Measurements from ENCODE around the gene DENND1A. TPM values are rescaled to one million over a fixed set of nuclear protein-coding genes. Genes with fewer than 3 reads are reported as not detected.

DENND1A gene
- total RNA-seq, 2 experiments from 2014 or later: 12.2 to 14.5 TPM

DNA sequence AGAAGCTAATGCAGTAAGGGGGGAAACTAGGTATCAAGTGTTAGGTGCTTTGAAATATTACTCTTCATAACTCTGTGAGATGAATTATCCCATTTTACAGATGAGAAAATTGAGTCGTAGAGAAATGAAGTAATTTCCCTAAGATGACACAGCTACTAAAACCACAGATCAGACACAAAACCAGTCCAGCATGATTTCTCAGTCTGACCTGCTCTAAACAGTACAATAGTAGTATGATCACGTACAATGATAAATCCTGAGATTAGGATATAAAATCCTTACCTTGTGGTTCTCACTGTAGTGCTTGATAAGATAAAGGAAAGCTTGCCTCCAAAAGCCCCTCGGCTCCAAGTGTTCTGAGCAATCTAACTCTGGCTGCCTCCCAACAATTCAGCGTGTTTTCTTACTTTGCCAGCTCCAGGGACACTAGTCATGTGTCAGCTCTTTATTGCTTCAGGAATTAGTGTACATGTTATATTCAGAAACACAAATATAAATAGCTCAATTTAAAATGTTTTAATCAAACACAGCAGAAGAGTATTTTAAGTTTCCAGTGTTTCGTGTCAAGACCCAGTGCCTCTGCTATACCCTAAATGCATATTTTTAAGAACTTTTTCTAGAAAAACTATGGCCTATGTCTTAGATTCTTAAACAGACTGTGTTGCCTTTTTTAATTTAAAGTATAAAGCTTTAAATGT, 243.6 kb downstream of the DENND1A start:
- H3K9me3 Mint-ChIP-seq (ENCODE audit: low read depth): no peaks in the 10 kb centered on the region
- DNase-seq (no peak), ATAC-seq (no peak)
- no peaks in the 10 kb centered on the region for H3K36me3 Mint-ChIP-seq
- no peaks in the 10 kb centered on the region for H3K27me3 Mint-ChIP-seq
- H3K4me3 Mint-ChIP-seq: no peak overlapping the region
- CTCF ChIA-PET: interaction anchor here (1.3 kb wide), 1 partner anchor 143 kb away, joined by 5 read pairs; no protein-coding TSS in a partner anchor
- H3K4me1 Mint-ChIP-seq: peaks cover 10% of the 10 kb centered on the region
- no peak overlapping the region for H3K27ac Mint-ChIP-seq

DNA sequence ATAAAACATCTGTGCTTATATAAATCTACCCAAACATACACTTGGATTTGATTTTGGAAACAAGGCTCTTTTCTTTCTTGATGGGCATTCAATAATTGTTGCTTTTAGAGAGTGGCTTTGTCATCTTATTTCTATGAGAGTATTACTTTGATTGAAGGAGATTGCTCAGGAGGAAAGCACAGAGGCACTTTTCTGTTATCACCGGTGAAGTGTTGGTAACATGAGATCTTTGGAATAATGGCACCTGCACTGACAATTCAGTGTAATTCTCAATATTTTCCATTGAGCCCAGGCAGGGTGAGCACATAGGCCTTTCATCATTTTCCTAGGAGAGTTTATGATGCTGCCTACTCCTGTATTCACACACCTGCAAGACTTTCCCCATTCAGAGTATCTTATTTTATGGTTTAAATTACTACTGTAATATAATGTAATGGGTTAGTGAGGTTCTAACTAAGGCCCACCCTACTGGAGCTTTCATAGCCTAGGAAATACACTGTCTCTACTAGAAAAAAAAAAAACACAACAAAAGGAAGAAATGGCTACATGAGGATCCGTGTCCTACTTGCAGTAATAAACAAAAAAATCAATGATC, 244.3 kb downstream of the DENND1A start:
- H3K4me3 Mint-ChIP-seq: no peak overlapping the region
- no peaks in the 10 kb centered on the region for H3K36me3 Mint-ChIP-seq
- DNase-seq (no peak), ATAC-seq (no peak)
- H3K27me3 Mint-ChIP-seq: no peaks in the 10 kb centered on the region
- no peaks in the 10 kb centered on the region for H3K9me3 Mint-ChIP-seq (ENCODE audit: low read depth)
- CTCF ChIA-PET: no interaction called here
- H3K27ac Mint-ChIP-seq: no peak overlapping the region
- H3K4me1 Mint-ChIP-seq: peaks cover 10% of the 10 kb centered on the region

DNA sequence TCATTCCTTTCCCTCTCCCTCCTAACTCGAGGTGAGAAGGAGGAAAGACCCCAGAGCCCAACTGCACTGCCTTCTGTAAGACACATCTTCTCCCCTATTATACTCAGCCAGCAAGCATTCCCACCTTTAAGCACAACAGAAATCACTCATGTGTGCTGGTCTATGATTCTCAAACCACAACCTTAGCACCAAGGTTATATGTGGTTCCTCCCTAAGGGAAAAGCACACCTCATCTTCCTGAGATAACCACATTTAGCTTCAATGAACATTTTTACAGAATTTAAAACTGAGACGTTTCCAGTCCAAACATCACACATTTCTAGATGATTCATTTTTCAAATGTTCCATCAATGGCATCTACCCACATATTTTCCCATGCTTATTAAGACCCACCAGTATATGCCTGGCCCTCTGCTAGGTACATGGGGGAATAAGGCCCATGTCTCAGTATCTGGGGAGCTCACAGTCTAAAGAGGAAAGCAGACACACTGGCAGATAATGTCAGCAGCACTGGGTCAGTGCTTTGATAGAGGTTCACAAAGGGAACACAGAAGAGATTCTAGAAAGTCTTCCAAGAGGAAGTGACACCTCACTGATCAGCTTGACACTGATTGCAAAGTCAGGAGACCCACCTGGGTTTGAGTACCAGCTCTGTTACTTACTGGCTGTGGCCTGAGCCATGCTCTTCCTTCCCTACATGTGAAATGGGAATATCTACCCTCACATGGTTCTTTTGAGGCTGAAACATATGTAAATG, 245.4 kb downstream of the DENND1A start:
- DNase-seq (no peak), ATAC-seq (no peak)
- no peaks in the 10 kb centered on the region for H3K9me3 Mint-ChIP-seq (ENCODE audit: low read depth)
- H3K4me1 Mint-ChIP-seq: peaks cover 13% of the 10 kb centered on the region
- no peak overlapping the region for H3K27ac Mint-ChIP-seq
- no peaks in the 10 kb centered on the region for H3K27me3 Mint-ChIP-seq
- H3K4me3 Mint-ChIP-seq: no peak overlapping the region
- CTCF ChIA-PET: no interaction called here
- H3K36me3 Mint-ChIP-seq: no peaks in the 10 kb centered on the region

DNA sequence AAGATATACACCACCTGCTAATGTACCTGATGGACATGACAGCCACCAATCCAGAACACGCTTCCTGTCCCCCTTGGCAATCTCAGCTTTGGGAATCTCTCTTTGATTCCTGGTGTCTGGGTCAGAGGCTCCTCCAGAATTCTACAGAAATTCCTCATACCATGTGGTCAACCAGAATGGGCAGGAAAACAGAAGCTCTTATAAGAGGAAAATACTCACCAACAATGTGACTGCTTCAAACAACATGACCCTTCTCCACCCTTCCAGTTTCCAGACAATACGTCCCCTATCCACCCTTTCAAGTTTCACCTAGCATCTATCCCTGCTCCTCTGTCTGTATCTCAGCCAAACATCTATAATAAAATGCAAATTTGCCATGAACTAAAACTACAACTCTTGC, 247.2 kb downstream of the DENND1A start:
- ATAC-seq: no peak
- Mint-ChIP-seq H3K4me1 (peaks cover 23% of the 10 kb centered on the region), H3K4me3 (no peak overlapping the region), H3K27ac (no peak overlapping the region), H3K9me3 (ENCODE audit: low read depth) (no peaks in the 10 kb centered on the region), H3K27me3 (no peaks in the 10 kb centered on the region), H3K36me3 (no peaks in the 10 kb centered on the region)
- DNase-seq: no peak
- CTCF ChIA-PET: no interaction called here

DNA sequence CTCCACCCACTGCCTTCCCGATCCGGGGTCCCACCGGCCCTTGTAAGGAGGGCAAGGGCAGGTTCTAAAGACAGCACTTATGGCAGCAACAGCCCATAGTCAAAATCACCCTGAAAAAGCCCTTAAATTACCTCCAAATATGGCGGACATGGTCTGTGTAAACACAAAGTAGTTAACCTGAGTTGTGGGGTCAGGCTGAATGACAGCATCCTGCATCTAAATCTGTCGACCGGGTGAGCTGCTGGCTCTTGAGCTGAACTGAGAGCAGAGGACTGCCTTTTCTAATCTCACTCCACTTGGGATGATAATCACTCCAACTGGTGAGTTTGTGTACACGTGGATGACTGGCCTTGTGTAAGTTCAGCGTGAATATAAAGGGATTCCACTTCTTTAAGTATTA, 249.6 kb downstream of the DENND1A start:
- H3K27ac Mint-ChIP-seq: no peak overlapping the region
- CTCF ChIA-PET: no interaction called here
- no peaks in the 10 kb centered on the region for H3K27me3 Mint-ChIP-seq
- H3K9me3 Mint-ChIP-seq (ENCODE audit: low read depth): no peaks in the 10 kb centered on the region
- no peaks in the 10 kb centered on the region for H3K36me3 Mint-ChIP-seq
- no peak for DNase-seq
- no peak for ATAC-seq
- H3K4me1 Mint-ChIP-seq: peaks cover 23% of the 10 kb centered on the region
- no peak overlapping the region for H3K4me3 Mint-ChIP-seq

DNA sequence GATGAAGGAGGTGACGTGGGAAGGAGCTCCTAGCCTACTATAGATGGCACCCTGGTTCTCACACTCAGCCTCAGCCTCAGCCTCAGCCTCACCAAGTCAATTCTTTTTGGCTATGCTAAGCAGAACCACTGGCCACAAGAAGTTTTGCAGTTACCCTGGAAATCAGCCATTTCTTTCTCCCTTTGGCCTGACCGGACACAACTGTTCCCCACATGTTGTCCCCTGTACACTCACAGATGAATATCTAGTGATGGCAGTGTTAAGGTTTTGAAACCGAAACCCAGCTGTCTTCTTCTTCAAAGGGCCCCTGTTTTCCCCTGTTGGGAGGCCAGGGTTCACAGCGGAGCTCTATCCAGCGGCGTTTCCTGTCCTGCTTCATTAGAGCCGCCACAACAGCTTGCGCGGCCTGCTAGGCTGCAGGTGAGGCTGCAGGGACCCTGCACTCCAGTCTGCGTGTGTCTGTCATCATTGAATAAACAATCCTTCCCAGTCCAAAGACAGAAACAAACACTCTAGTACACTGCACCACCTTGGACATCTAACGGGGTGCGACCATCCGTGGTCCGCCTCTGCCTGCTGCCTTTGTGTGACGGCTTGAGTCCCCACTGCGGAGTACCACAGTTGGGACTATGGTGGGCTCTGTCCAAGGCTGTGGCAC, 250.5 kb downstream of the DENND1A start:
- ATAC-seq (peak; percentile 68), DNase-seq (no peak)
- no peak overlapping the region for H3K4me3 Mint-ChIP-seq
- peaks cover under 1% of the 10 kb centered on the region for H3K36me3 Mint-ChIP-seq
- no peaks in the 10 kb centered on the region for H3K27me3 Mint-ChIP-seq
- H3K27ac Mint-ChIP-seq: no peak overlapping the region
- H3K9me3 Mint-ChIP-seq (ENCODE audit: low read depth): no peaks in the 10 kb centered on the region
- CTCF ChIA-PET: no interaction called here
- peaks cover 18% of the 10 kb centered on the region for H3K4me1 Mint-ChIP-seq

DNA sequence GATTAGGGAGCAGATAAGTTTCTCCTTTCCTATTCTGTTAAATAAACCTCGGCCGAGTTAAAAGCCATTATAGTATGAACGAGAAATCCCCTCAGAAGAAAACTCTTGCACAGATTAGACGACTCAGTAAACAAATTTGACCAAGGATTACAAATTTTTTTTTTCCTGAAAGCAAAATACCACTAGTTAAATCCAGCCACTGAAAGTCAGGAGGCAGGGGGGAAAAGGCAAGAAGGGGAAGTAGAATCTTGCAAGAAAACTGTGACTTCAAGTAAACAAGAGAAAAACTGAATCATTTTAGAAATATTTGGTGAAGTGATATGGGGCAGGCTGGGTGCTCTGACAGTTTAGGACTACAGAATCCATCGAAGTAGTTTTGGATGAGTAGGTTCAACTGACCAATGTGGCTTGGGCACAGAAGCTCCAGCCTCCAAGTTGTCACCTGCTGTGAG, 251.0 kb downstream of the DENND1A start:
- no peak for DNase-seq
- Mint-ChIP-seq H3K27me3 (no peaks in the 10 kb centered on the region), H3K27ac (no peak overlapping the region), H3K36me3 (peaks cover 1% of the 10 kb centered on the region), H3K4me1 (peaks cover 13% of the 10 kb centered on the region), H3K9me3 (ENCODE audit: low read depth) (no peaks in the 10 kb centered on the region), H3K4me3 (no peak overlapping the region)
- ATAC-seq: no peak
- CTCF ChIA-PET: no interaction called here

DNA sequence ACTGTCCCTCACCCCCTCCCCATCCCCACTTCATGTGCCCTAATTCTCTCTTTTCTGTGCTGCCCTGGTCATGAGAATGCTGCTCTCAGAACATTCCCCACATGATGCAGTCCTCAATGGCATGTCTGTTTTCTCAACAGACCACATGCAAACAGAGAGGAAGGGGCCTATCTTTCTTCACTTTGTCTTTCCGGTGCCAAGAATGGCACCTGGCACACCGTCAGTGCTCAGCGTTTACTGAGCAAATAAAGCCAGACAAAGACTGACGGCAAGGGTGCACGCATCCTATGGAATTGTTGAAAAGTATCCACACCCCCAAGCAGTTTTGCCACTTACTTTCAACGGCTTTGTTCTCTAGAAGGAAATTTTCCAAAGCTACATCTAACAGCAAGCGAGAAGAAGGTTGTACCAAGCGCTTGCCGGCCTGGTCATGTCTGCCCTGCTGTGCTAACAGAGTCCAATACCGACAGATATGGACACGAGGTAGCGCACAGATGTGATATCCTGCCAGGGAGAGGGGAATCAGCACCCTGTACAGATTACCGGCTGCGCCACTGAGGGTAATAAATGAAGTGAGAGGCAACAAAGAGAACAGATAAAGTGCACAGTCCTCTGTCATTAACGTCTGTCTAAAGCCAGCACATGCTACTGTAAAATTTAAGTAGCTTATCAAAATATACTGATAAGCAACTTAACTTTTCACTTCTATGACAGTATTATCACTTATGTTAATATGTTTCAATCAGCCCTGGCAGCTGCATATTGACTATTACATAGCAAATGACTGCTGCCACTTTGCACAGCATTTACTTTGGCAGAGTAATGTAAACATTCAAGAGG, 251.7 kb downstream of the DENND1A start:
- Mint-ChIP-seq H3K4me3 (no peak overlapping the region), H3K27ac (no peak overlapping the region), H3K27me3 (no peaks in the 10 kb centered on the region), H3K36me3 (peaks cover 1% of the 10 kb centered on the region), H3K4me1 (peaks cover 13% of the 10 kb centered on the region), H3K9me3 (ENCODE audit: low read depth) (peaks cover under 1% of the 10 kb centered on the region)
- DNase-seq (no peak), ATAC-seq (no peak)
- CTCF ChIA-PET: no interaction called here

DNA sequence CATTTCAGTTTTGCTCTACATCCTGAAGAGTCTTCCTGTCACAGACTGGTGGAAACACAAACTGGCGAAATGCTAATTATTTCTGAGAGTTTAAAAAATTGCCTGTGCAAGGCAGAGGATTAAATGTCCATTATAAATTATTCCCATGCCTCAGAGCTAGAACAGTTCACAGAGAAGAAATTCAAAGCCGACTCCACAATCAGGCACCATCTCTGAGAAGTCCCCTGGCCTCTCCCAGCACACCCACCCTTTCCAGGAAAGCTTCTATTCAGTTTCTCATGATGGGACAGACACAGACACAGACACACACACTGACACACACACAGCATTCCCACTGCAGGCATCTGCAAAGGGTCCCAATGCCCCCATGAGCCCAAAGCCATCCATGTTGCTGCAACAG, 253.1 kb downstream of the DENND1A start:
- no peak for ATAC-seq
- CTCF ChIA-PET: no interaction called here
- H3K27ac Mint-ChIP-seq: no peak overlapping the region
- peaks cover 6% of the 10 kb centered on the region for H3K9me3 Mint-ChIP-seq (ENCODE audit: low read depth)
- no peaks in the 10 kb centered on the region for H3K27me3 Mint-ChIP-seq
- DNase-seq: no peak
- peaks cover 13% of the 10 kb centered on the region for H3K4me1 Mint-ChIP-seq
- H3K4me3 Mint-ChIP-seq: no peak overlapping the region
- peaks cover 5% of the 10 kb centered on the region for H3K36me3 Mint-ChIP-seq

DNA sequence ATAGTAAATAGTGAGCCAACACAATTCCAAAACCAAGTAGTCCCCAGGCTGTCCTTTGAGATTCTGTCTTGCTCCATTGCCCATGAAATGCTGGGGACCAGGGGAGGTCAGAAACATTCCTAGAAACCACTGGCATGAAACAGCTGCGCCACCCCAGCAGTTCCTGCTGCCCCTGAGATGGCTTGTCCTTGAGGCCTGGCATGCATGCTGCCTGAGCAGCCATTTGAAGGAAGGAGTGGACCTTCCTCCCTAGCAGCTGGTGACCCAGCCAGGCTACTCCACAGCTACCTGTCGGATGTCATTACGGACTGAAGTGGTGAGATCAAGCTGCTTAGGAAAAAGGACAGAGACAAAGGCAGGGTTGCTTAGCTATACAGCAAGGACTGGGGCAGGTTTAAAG, 260.6 kb downstream of the DENND1A start:
- Mint-ChIP-seq H3K4me3 (no peak overlapping the region), H3K27me3 (no peaks in the 10 kb centered on the region), H3K36me3 (peaks cover 27% of the 10 kb centered on the region), H3K27ac (no peak overlapping the region), H3K4me1 (no peaks in the 10 kb centered on the region), H3K9me3 (ENCODE audit: low read depth) (peaks cover 8% of the 10 kb centered on the region)
- CTCF ChIA-PET: no interaction called here
- no peak for DNase-seq
- no peak for ATAC-seq

DNA sequence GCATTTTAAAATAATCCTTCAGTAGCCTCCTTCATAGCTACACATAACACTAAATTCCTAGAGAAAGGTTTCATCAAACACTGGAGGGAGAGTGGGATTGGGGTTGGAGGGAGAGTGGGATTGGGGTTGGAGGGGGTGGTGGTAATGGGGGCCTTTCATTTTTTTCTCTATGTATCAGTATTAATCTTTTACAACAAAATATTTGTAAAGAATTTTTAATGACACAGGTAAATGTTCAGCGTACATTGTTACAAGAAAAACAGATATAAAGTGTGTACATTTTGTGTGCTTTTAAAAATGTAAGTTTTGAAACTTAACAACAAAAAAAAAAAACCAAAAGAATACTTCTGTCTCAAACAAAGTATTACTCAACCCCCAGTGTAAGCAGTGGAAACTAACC, 266.4 kb downstream of the DENND1A start:
- Mint-ChIP-seq H3K4me1 (no peaks in the 10 kb centered on the region), H3K27ac (no peak overlapping the region), H3K4me3 (no peak overlapping the region), H3K27me3 (no peaks in the 10 kb centered on the region), H3K9me3 (ENCODE audit: low read depth) (peaks cover 13% of the 10 kb centered on the region), H3K36me3 (peaks cover 36% of the 10 kb centered on the region)
- CTCF ChIA-PET: no interaction called here
- DNase-seq (no peak), ATAC-seq (no peak)

DNA sequence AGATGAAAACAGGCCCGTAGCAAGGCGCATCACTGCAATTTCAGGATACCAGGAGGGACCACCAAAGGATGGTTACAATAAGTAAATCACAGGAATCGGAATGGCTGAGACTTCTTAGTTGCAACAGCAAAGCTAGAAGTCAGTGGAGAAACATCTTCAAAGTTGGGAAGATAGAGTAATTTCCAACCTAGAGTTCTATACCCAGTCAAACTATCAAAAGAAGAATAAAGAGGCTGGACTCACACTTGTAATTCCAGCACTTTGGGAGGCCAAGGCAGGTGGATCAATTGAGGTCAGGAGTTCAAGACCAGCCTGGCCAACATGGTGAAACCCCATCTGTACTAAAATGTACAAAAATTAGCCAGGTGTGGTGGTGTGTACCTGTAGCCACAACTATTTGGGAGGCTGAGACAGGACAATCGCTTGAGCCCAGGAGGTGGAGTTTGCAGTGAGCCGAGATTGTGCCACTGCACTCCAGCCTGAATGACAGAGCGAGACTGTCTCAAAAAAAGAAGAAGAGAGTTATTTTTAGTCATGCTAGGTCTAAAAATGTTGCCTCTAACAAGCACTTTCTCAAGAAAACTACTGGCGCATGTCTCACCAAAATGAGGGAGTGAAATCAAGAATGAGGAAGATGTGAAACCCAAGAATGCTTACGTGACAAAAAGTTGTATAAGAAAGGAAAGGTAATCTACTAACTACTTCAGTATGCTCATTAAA, 267.7 kb downstream of the DENND1A start:
- no peak overlapping the region for H3K27ac Mint-ChIP-seq
- no peaks in the 10 kb centered on the region for H3K27me3 Mint-ChIP-seq
- no peak for ATAC-seq
- H3K36me3 Mint-ChIP-seq: peaks cover 31% of the 10 kb centered on the region
- peaks cover 13% of the 10 kb centered on the region for H3K9me3 Mint-ChIP-seq (ENCODE audit: low read depth)
- no peaks in the 10 kb centered on the region for H3K4me1 Mint-ChIP-seq
- CTCF ChIA-PET: no interaction called here
- no peak for DNase-seq
- no peak overlapping the region for H3K4me3 Mint-ChIP-seq
